HG03095 (cell line): ENCODE data around the gene MYCL.

ENCODE experiments used
- ATAC-seq: cut with Tn5 transposase; IDR thresholded peaks from one replicate; pipeline ENCODE4 v1.9.1; 2021; ENCODE audit warnings: moderate library complexity; ENCODE audit not compliant: unreplicated experiment

MYCL gene

GRCh38 chr1:39901714-39902459, at the start of gene MYCL:
TSS of gene MYCL (minus strand) at chr1:39901917. CDS start at chr1:39901434, 483 bp downstream.
- ATAC-seq: peak; percentile 78

GRCh38 chr1:39949891-39950290, 48.2 kb upstream of the MYCL start:
- ATAC-seq: no peak

- no peak for ATAC-seq
Observed at GRCh38 chr1:39947260-39947659, 45.5 kb upstream of the MYCL start.

GRCh38 chr1:39946216-39946615, 44.5 kb upstream of the MYCL start:
- ATAC-seq: no peak

GRCh38 chr1:39944410-39945112, 42.8 kb upstream of the MYCL start:
- ATAC-seq: no peak

GRCh38 chr1:39943471-39944290, 42.0 kb upstream of the MYCL start:
- ATAC-seq: no peak

- no peak for ATAC-seq
Observed at GRCh38 chr1:39940980-39941871, 39.5 kb upstream of the MYCL start.

- no peak for ATAC-seq
Observed at GRCh38 chr1:39940253-39940652, 38.5 kb upstream of the MYCL start.

GRCh38 chr1:39938856-39939255, 37.1 kb upstream of the MYCL start:
- ATAC-seq: no peak

GRCh38 chr1:39936724-39937491, 35.2 kb upstream of the MYCL start:
- no peak for ATAC-seq

GRCh38 chr1:39933956-39934941, 32.5 kb upstream of the MYCL start:
- no peak for ATAC-seq

GRCh38 chr1:39928809-39929587, 27.3 kb upstream of the MYCL start:
- ATAC-seq: no peak

- ATAC-seq: no peak
Observed at GRCh38 chr1:39927538-39927937, 25.8 kb upstream of the MYCL start.

GRCh38 chr1:39926820-39927219, 25.1 kb upstream of the MYCL start:
- no peak for ATAC-seq

- no peak for ATAC-seq
Observed at GRCh38 chr1:39926343-39926793, 24.7 kb upstream of the MYCL start.

- no peak for ATAC-seq
Observed at GRCh38 chr1:39925721-39926342, 24.1 kb upstream of the MYCL start.

- ATAC-seq: no peak
Observed at GRCh38 chr1:39922251-39922688, 20.6 kb upstream of the MYCL start.
